CD4-positive, alpha-beta T cell treated with Interleukin-10 for 1 hour (primary cell): ENCODE measurements around the gene SLC44A2.

Experiments
- DNase-seq: peaks from one replicate; pipeline ENCODE4 v3.0.0-alpha.2; 2020

The SLC44A2 gene

GRCh38 chr19:10617409-10618121 is 7.8 kb upstream of the SLC44A2 start:
- no peak for DNase-seq

- no peak for DNase-seq
Measured at GRCh38 chr19:10618846-10619245, 6.5 kb upstream of the SLC44A2 start.

DNA sequence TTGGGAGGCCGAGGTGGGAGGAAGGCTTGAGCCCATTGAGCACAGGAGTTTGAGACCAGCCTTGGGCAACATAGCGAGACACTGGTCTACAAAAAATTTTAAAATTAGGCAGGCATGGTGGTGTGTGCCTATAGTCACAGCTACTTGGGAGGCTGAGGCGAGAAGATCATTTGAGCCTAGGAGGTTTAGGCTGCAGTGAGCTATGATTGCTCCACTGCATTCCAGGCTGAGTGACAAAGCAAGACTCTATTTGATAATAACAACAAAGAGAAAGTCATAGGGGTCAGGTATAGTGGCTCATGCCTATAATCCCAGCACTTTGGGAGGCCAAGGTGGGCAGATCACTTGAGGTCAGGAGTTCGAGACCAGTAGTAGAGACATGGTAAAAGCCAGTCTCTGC is 4.6 kb upstream of the SLC44A2 start:
- no peak for DNase-seq

GRCh38 chr19:10621966-10622365 is 3.4 kb upstream of the SLC44A2 start:
- no peak for DNase-seq

GRCh38 chr19:10624585-10624984 is 768 bp upstream of the SLC44A2 start:
- peak; percentile 26 for DNase-seq

DNA sequence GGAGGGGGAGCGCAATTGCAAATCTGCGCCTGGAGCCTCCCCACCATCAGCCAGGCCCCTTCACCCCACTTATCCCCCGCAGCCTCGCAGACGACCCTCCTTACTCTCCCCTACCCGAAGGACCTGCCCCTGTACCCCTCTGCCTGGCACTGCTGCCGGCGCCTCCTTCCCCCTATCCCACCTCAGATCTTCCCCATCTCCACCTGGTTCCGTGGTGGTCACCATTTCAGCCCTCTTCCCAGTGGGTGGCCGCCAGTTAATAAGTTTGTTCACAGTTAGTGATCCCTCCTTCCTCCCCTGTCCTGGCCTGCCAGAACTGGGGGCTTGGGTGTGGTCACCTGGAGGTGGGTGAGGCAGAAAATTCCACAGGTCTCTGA is 397 bp downstream of the SLC44A2 start:
- no peak for DNase-seq

- no peak for DNase-seq
Measured at GRCh38 chr19:10631874-10632273, 6.5 kb downstream of the SLC44A2 start.

DNA sequence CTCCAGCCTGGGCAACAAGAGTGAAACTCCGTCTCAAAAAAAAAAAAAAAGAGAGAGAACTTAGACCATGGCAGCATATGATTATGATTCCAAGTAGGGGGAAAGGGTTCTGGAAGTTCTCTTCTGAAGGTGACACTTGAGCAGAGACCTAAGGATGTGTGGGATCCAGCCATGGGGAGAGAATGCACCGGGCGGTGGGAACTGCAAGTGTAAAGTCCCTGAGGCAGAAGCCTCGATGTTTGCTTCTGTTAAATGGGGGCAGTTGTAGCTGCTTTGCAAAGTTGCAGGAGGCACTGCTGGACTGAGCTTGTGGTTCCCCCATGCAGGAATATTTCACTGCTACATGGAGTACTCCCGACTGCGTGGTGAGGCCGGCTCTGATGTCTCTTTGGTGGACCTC is 9.1 kb downstream of the SLC44A2 start:
- no peak for DNase-seq

GRCh38 chr19:10634963-10635362 is 9.6 kb downstream of the SLC44A2 start:
- DNase-seq = no peak

- no peak for DNase-seq
Measured at GRCh38 chr19:10636304-10636972, 11.1 kb downstream of the SLC44A2 start.

- DNase-seq = no peak
Measured at GRCh38 chr19:10637894-10638293, 12.5 kb downstream of the SLC44A2 start.

GRCh38 chr19:10639836-10640235 is 14.5 kb downstream of the SLC44A2 start:
- DNase-seq = no peak

DNA sequence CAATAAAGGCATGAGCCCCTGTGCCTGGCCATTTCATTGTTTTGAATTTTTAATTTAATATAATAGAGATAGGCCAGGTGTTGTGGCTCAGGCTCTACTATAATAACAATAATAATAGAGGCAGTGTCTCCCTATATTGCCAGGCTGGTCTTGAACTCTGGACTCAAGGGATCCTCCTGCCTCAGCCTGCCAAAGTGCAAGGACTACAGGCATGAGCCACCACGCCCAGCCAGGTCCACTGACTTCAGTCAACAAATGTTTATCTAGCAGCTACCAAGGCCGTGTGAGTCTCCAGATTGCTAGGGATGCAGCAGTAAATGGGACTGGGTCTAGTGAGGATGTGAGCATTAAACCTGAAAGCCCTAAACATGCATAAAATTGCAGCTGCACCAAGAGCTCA is 15.0 kb downstream of the SLC44A2 start:
- no peak for DNase-seq

GRCh38 chr19:10641248-10641647 is 15.9 kb downstream of the SLC44A2 start:
- no peak for DNase-seq

GRCh38 chr19:10642473-10643171 is 17.3 kb downstream of the SLC44A2 start:
- no peak for DNase-seq

DNA sequence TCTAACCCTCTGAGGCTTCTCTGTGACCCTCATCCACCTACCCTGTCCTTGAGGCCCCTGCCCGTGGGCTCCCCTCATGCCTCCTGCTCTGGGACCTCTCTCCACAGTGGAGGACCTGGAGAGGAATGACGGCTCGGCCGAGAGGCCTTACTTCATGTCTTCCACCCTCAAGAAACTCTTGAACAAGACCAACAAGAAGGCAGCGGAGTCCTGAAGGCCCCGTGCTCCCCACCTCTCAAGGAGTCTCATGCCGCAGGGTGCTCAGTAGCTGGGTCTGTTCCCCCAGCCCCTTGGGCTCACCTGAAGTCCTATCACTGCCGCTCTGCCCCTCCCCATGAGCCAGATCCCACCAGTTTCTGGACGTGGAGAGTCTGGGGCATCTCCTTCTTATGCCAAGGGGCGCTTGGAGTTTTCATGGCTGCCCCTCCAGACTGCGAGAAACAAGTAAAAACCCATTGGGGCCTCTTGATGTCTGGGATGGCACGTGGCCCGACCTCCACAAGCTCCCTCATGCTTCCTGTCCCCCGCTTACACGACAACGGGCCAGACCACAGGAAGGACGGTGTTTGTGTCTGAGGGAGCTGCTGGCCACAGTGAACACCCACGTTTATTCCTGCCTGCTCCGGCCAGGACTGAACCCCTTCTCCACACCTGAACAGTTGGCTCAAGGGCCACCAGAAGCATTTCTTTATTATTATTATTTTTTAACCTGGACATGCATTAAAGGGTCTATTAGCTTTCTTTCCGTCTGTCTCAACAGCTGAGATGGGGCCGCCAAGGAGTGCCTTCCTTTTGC is 18.0 kb downstream of the SLC44A2 start:
- DNase-seq = no peak

- DNase-seq = no peak
Measured at GRCh38 chr19:10643968-10644259, 18.6 kb downstream of the SLC44A2 start.

DNA sequence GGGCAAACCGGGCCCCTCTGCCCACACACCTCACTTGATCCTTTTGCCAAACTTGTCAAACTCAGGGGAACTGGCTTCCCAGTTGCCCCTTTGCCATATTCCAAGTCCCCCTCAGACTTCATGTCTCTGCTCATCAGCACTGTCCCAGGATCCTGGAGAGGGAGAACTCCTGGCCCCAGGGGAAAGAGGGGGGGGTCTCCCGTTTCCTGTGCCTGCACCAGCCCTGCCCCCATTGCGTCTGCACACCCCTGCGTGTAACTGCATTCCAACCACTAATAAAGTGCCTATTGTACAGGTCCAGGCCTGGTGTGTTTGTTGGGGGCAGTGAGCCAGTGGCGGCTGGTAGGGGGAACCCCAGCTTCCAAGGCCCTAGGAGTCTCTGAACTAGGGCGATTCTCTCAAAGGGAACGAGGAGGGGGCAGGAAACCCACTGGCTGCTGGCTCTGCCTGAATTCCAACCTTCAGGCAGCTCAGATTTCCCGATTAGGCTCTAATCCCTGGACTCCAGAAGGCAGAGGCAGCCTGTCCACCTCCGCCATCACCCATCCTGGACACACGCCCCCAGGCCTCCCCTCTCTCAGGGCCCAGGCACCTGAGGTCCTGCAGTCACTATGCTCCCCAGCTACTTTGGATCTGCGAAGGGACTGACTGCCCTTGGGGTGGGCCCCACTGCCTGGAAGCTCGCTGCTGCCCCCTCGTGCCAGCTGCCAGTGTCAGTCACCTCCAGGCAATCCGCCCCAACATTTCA is 19.1 kb downstream of the SLC44A2 start:
- DNase-seq = peak; percentile 86

GRCh38 chr19:10646456-10647159 is 21.3 kb downstream of the SLC44A2 start:
- no peak for DNase-seq

DNA sequence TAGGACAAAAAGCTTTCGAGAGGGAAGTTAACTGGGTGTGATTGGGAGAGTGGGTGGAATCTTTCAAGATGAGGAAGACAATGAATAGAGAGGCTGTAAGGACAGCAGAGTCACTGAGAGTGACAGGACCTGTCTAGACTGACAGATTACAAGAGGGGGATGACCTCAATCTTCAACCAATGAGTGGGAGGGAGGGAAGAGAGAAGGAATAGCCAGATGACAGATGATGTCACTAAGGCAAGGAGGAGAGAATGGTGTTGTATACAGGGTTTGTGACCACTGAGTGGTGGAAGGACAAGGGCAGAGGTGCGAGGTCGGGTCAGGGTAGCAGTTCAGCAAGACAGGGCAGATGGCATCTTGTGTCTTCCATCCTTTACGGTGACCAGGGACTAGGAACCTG is 23.0 kb downstream of the SLC44A2 start:
- DNase-seq = no peak

GRCh38 chr19:10651851-10652250 is 26.5 kb downstream of the SLC44A2 start:
- DNase-seq = no peak

DNA sequence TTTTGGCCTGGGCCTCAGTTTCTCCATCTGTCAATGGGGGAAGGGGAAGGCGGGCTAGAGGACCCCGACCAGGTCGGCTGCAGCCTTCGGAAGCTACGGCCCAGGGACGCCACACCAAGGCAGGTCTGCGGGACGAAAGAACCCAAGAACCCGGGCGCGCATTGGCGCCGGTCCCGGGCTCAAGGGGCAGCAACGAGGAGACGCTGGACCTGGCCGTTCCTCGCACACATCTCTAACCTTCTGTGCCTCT is 28.1 kb downstream of the SLC44A2 start:
- DNase-seq = no peak
